PFSK-1 (cell line): Measurements from ENCODE around the gene DEDD2.
A peak's percentile ranks its signal among the peaks of the same experiment; 100 is the strongest.

Source experiments
- FOXP2 ChIP-seq: optimal IDR thresholded peaks from 2 replicates; pipeline ENCODE3; 2011; ENCODE audit warnings: borderline replicate concordance, control low read depth, inconsistent platforms; ENCODE audit not compliant: insufficient read depth; ENCODE audit errors: extremely low read length, extremely low read depth
- POLR2AphosphoS5 ChIP-seq: IDR thresholded peaks from 2 replicates; pipeline ENCODE4 v1.6.1; 2012; ENCODE audit warnings: low read depth, mild to moderate bottlenecking, control low read depth, low read length, moderate library complexity
- REST ChIP-seq, 2 experiments: IDR thresholded peaks; 2 replicates each; pipeline versions ENCODE4 v1.6.1 to v1.8.0; 2011 to 2012; ENCODE audit warnings: low read depth in 2 of 2, low read length in 2 of 2, control low read depth in 1 of 2, inconsistent platforms in 1 of 2, mild to moderate bottlenecking in 1 of 2, moderate library complexity in 1 of 2; ENCODE audit not compliant: insufficient read depth in 1 of 2
- SIN3A ChIP-seq: IDR thresholded peaks from 2 replicates; pipeline ENCODE4 v1.6.1; 2012; ENCODE audit warnings: mild to moderate bottlenecking, low read length, moderate library complexity, borderline replicate concordance; ENCODE audit not compliant: insufficient read depth
- TAF1 ChIP-seq: IDR thresholded peaks from 2 replicates; pipeline ENCODE4 v1.6.1; 2012; ENCODE audit warnings: low read length, control low read depth, borderline replicate concordance; ENCODE audit not compliant: insufficient read depth

DEDD2 gene

GRCh38 chr19:42244347-42245220, 27.1 kb upstream of the DEDD2 start:
- peak; percentile 62; the same call in 1 of the 2 replicates for TF ChIP-seq TAF1
- peak; percentile 77; the same call in 1 of the 2 replicates for TF ChIP-seq SIN3A
- no peak for TF ChIP-seq FOXP2
- TF ChIP-seq POLR2AphosphoS5 = peak; percentile 85; the same call in 1 of the 2 replicates
- TF ChIP-seq REST (IDR thresholded peaks at IDR 0.05; ENCODE audit: insufficient read depth in 1 of 2, low read depth in 2 of 2, low read length in 2 of 2) = peak in 1 of 2 experiments; percentile 29; a peak in 1 of 4 replicates

- peak in 1 of 2 experiments; percentile 63; a peak in 2 of 4 replicates for TF ChIP-seq REST (IDR thresholded peaks at IDR 0.05; ENCODE audit: insufficient read depth in 1 of 2, low read depth in 2 of 2, low read length in 2 of 2)
- peak; percentile 99 for TF ChIP-seq POLR2AphosphoS5
- peak; percentile 74; the same call in 1 of the 2 replicates for TF ChIP-seq SIN3A
- peak; percentile 96; the same call in 1 of the 2 replicates for TF ChIP-seq TAF1
- TF ChIP-seq FOXP2 = no peak
These were observed 25.3 kb upstream of the DEDD2 start, which contains the start of gene GSK3A for GRCh38 chr19:42242512-42243409. Gene GSK3A (minus strand): TSS chr19:42242602. CDS start chr19:42242465, 137 bp downstream.

GRCh38 chr19:42242069-42242511, 24.6 kb upstream of the DEDD2 start:
- TF ChIP-seq TAF1 (no peak), REST (IDR thresholded peaks at IDR 0.05; ENCODE audit: insufficient read depth in 1 of 2, low read depth in 2 of 2, low read length in 2 of 2) (no peak), POLR2AphosphoS5 (no peak), SIN3A (no peak), FOXP2 (no peak)

GRCh38 chr19:42241279-42241678, 23.8 kb upstream of the DEDD2 start:
- TF ChIP-seq TAF1 (no peak), REST (IDR thresholded peaks at IDR 0.05; ENCODE audit: insufficient read depth in 1 of 2, low read depth in 2 of 2, low read length in 2 of 2) (no peak), POLR2AphosphoS5 (no peak), SIN3A (no peak), FOXP2 (no peak)
